HUES6 (cell line): ENCODE measurements around the gene C12orf57.

Experiments
- H3K27ac ChIP-seq: 2 replicates; pipeline ENCODE4 v1.7.0; 2013; ENCODE audit warnings: low read depth, mild to moderate bottlenecking, low read length, inconsistent platforms
- H3K27me3 ChIP-seq: 2 replicates; pipeline ENCODE4 v1.6.1; 2013; ENCODE audit warnings: low read length; ENCODE audit not compliant: control insufficient read depth, insufficient read depth
- H3K36me3 ChIP-seq: 2 replicates; pipeline ENCODE4 v1.6.1; 2013; ENCODE audit warnings: low read length; ENCODE audit not compliant: control insufficient read depth, insufficient read depth
- H3K4me1 ChIP-seq: 2 replicates; pipeline ENCODE4 v1.6.1; 2013; ENCODE audit warnings: low read length; ENCODE audit not compliant: control insufficient read depth, insufficient read depth
- H3K4me3 ChIP-seq: 2 replicates; pipeline ENCODE4 v1.5.1; 2013; ENCODE audit warnings: low read depth, low read length
- H3K9ac ChIP-seq: one replicate; pipeline ENCODE4 v1.6.1; 2013; ENCODE audit warnings: mild to moderate bottlenecking, low read length
- H3K9me3 ChIP-seq: 2 replicates; pipeline ENCODE4 v1.6.1; 2013; ENCODE audit warnings: low read depth, low read length; ENCODE audit not compliant: control insufficient read depth, insufficient read depth

C12orf57 gene

GRCh38 chr12:6963791-6964413 lies 20.1 kb downstream of the C12orf57 start:
- Histone ChIP-seq H3K36me3 (peaks cover 46% of the 10 kb centered on the region), H3K27me3 (no peaks in the 10 kb centered on the region), H3K4me3 (peak overlapping the region; percentile 74), H3K4me1 (peaks cover 33% of the 10 kb centered on the region), H3K9me3 (no peaks in the 10 kb centered on the region), H3K27ac (peak overlapping the region; percentile 68), H3K9ac (peak overlapping the region; percentile 71)

GRCh38 chr12:6964605-6965025 lies 20.8 kb downstream of the C12orf57 start:
- Histone ChIP-seq H3K9ac (peak overlapping the region; percentile 71), H3K9me3 (no peaks in the 10 kb centered on the region), H3K27me3 (no peaks in the 10 kb centered on the region), H3K36me3 (peaks cover 51% of the 10 kb centered on the region), H3K4me3 (peak overlapping the region; percentile 74), H3K27ac (peak overlapping the region; percentile 68), H3K4me1 (peaks cover 38% of the 10 kb centered on the region)

DNA sequence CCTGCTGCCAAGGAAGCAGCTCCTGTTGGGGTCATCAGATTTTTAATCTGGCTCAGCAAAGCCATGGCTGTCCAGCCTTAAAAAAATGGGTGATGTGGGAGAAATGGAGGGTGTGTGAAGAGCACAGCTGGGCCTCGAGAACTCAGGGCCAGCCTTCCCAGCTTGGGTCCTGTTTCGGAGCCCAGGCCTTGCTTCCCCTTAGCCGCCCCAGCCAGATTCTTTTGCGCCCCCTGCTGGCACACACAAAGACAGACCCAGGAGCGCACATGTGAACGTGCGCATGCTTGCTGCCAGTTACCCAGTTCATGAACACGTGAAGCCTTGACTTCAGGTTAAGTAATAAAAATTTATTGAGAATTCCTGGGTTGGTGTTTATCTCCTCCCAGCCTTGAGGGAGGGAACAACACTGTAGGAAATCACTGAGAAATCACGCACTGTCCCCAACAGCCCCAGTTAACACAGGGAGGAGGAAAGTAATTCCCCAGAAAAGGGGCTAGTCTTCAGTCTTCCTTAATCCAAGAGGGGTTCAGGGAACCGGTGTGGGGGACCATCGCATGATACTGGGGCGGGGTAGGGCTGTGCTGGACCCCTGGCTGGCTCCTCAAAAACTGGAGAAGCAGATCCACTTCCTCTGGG lies 21.3 kb downstream of the C12orf57 start:
- peaks cover 51% of the 10 kb centered on the region for H3K36me3 ChIP-seq
- peaks cover 38% of the 10 kb centered on the region for H3K4me1 ChIP-seq
- H3K4me3 ChIP-seq: no peak overlapping the region
- H3K27me3 ChIP-seq: no peaks in the 10 kb centered on the region
- no peaks in the 10 kb centered on the region for H3K9me3 ChIP-seq
- peak overlapping the region; percentile 68 for H3K27ac ChIP-seq
- H3K9ac ChIP-seq: peak overlapping the region; percentile 12

GRCh38 chr12:6965714-6966113 lies 21.9 kb downstream of the C12orf57 start:
- Histone ChIP-seq H3K4me3 (no peak overlapping the region), H3K36me3 (peaks cover 51% of the 10 kb centered on the region), H3K9me3 (no peaks in the 10 kb centered on the region), H3K27ac (no peak overlapping the region), H3K27me3 (no peaks in the 10 kb centered on the region), H3K4me1 (peaks cover 36% of the 10 kb centered on the region), H3K9ac (no peak overlapping the region)

DNA sequence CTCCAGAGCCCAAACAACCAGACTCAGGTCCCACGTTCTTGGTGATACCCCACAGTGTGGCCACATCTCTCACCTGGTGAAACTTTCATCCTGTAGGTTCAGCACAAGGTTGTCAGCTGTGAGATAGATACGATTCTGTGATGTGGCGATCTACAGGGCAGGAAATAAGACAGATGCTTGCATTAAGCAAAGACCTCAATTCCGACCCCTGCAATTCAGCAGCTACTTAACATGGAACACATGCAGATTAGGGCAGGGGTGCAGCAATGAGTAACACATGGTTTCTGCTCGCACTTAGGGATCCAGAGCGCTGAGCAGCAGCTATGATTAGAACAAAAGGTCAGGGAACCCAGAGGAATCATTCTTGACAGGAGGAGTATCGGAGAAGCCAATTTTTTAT lies 22.5 kb downstream of the C12orf57 start:
- Histone ChIP-seq H3K36me3 (peaks cover 51% of the 10 kb centered on the region), H3K4me1 (peaks cover 29% of the 10 kb centered on the region), H3K9me3 (no peaks in the 10 kb centered on the region), H3K27me3 (no peaks in the 10 kb centered on the region), H3K4me3 (no peak overlapping the region), H3K27ac (no peak overlapping the region), H3K9ac (no peak overlapping the region)

DNA sequence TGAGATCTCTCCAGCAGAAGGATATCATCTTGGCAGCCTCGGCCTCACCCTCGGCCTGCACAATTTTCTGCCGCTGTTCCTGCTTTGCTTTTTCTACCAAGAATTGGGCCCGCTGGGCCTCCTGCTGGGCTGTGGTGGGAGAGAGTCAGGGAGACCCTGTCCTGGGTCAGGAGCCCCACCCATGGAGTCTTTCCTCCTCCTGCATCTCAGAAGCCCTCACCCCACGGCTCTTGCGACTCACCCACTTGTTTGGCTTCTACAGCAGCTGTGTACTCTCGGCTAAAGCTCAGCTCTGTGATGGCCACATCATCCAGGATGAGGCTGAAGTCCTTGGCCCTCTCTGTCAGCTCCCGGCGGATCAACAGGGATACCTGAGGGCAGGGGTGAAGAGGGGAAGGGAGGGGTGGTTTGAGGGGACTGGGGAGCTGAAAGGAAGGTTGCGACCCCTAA lies 23.9 kb downstream of the C12orf57 start:
- Histone ChIP-seq H3K27me3 (no peaks in the 10 kb centered on the region), H3K4me1 (peaks cover 17% of the 10 kb centered on the region), H3K4me3 (no peak overlapping the region), H3K36me3 (peaks cover 53% of the 10 kb centered on the region), H3K27ac (no peak overlapping the region), H3K9ac (no peak overlapping the region), H3K9me3 (no peaks in the 10 kb centered on the region)

DNA sequence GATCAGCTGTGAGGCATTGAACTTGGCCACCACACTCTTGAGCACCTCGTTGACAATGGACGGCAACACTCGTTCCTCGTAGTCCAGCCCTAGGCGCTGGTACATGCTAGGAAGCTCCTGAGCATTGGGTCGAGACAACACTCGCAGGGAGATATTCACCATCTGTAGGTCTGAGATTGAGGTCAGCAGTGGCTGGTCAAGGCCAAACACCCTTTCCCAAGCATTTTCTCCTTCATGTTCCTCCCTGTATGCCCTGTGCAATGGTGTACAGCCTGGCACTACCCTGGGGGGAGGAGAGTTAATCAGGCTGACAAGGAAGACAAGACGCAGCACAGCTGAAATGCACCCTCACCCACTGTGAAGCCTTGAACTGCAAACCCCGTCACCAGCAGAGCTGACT lies 24.6 kb downstream of the C12orf57 start:
- H3K4me1 ChIP-seq: peaks cover 14% of the 10 kb centered on the region
- no peaks in the 10 kb centered on the region for H3K9me3 ChIP-seq
- H3K27ac ChIP-seq: no peak overlapping the region
- peak overlapping the region; percentile 19 for H3K9ac ChIP-seq
- peaks cover 53% of the 10 kb centered on the region for H3K36me3 ChIP-seq
- no peaks in the 10 kb centered on the region for H3K27me3 ChIP-seq
- H3K4me3 ChIP-seq: no peak overlapping the region

DNA sequence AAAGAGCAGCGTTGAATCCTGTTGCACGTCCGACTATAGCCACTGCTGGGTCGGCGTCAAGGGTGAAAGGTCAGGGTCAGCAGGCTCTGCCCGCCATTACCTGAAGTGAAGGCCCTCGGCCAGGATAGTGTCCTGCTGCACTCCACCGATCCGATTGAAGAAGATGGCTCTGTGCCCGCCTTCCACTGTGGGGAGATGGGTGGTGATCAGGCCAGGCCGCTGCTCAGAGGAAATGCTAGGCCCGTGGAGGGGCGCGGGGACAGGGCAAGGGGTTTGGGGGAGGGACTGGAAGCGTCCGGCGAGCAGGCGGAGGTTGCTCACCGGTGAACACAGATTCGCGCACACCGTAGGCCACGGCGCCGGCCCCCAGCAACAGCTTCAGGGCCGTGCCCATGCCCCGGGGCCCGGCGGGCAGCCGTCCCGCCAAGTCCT lies 26.3 kb downstream of the C12orf57 start:
- H3K27ac ChIP-seq: peak overlapping the region; percentile 89
- H3K27me3 ChIP-seq: no peaks in the 10 kb centered on the region
- peak overlapping the region; percentile 100 for H3K4me3 ChIP-seq
- H3K4me1 ChIP-seq: peaks cover 5% of the 10 kb centered on the region
- H3K9ac ChIP-seq: peak overlapping the region; percentile 98
- no peaks in the 10 kb centered on the region for H3K9me3 ChIP-seq
- peaks cover 59% of the 10 kb centered on the region for H3K36me3 ChIP-seq

DNA sequence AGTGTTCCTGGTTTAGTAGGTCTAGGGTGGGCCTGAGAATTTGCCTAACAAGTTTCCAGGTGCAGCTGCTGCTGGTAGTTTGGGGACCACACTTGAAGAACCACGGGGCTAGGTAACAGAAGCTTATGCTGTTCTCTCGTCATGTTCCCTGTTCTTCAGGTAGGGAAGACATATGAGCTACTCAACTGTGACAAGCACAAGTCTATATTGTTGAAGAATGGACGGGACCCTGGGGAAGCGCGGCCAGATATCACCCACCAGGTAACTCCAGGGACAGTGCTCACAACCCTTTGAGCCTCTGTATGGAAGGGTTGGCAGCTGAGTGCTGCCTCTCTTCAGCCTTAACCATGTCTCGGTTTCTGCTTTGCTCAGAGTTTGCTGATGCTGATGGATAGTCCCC lies 30.4 kb downstream of the C12orf57 start:
- H3K9me3 ChIP-seq: no peaks in the 10 kb centered on the region
- no peaks in the 10 kb centered on the region for H3K27me3 ChIP-seq
- no peak overlapping the region for H3K4me3 ChIP-seq
- no peak overlapping the region for H3K9ac ChIP-seq
- peaks cover 58% of the 10 kb centered on the region for H3K36me3 ChIP-seq
- H3K27ac ChIP-seq: no peak overlapping the region
- peaks cover 2% of the 10 kb centered on the region for H3K4me1 ChIP-seq

DNA sequence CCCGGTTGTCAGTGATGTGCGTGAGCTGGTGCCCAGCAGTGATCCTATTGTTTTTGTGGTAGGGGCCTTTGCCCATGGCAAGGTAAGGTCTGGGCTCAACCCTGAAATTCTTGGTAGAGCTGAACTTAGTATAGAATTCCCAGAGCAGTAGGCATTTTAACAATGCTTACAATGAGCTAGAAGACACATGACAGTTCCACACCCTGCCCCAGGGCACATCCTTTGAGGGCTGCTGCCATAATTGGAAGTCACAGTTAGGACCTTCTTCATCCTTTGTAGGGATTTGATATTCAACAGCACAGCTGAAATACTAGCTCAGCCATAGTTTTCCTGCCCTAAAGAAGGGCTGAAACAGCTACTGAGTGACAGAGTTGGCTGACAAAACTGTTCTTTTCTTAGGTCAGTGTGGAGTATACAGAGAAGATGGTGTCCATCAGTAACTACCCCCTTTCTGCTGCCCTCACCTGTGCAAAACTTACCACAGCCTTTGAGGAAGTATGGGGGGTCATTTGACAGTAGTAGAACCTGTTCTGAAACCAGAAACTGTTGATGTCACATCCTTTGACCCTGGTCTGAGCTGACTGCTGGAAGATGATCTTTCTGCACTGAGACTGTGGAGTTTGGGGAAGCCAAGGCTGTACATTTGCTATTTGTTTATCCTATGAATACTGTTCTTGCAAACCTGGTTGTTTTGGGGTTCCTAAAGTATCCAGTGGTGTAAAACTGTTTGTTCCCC lies 31.6 kb downstream of the C12orf57 start:
- H3K9me3 ChIP-seq: no peaks in the 10 kb centered on the region
- H3K4me1 ChIP-seq: no peaks in the 10 kb centered on the region; the same call in 1 of the 2 replicates
- no peak overlapping the region for H3K27ac ChIP-seq
- no peaks in the 10 kb centered on the region for H3K27me3 ChIP-seq
- H3K4me3 ChIP-seq: no peak overlapping the region
- no peak overlapping the region for H3K9ac ChIP-seq
- H3K36me3 ChIP-seq: peaks cover 68% of the 10 kb centered on the region

- Histone ChIP-seq H3K4me1 (no peaks in the 10 kb centered on the region), H3K4me3 (no peak overlapping the region), H3K36me3 (peaks cover 84% of the 10 kb centered on the region), H3K9ac (no peak overlapping the region), H3K27ac (no peak overlapping the region), H3K27me3 (no peaks in the 10 kb centered on the region), H3K9me3 (no peaks in the 10 kb centered on the region)
Measured at GRCh38 chr12:6977653-6978052, 33.8 kb downstream of the C12orf57 start.
